Ovary (tissue), 3 donors: ENCODE measurements around the gene JADE3.

Source experiments
- EP300 ChIP-seq: sonication (generic); formaldehyde crosslinking; IDR thresholded peaks from one replicate; pipeline ENCODE4 v1.6.1; 2017; ENCODE audit warnings: antibody characterized with exemption
- POLR2A ChIP-seq: fragments of 450-650 bp; IDR thresholded peaks from one replicate; pipeline ENCODE4 v1.6.1; 2017; ENCODE audit warnings: antibody characterized with exemption, mild to moderate bottlenecking, moderate library complexity
- TF ChIP-seq, protein P1 (sequence below), 3 donors: fragments of 450-650 bp in 2 of 3; fragments of 200-600 bp in 1 of 3; IDR thresholded peaks; one replicate each; pipeline versions ENCODE4 v1.5.1 to v1.8.0; 2016 to 2022; ENCODE audit warnings: antibody characterized with exemption in 3 of 3, mild to moderate bottlenecking in 1 of 3
- donor health status: DM: no; HTN: no; CAD: no.

DNA sequence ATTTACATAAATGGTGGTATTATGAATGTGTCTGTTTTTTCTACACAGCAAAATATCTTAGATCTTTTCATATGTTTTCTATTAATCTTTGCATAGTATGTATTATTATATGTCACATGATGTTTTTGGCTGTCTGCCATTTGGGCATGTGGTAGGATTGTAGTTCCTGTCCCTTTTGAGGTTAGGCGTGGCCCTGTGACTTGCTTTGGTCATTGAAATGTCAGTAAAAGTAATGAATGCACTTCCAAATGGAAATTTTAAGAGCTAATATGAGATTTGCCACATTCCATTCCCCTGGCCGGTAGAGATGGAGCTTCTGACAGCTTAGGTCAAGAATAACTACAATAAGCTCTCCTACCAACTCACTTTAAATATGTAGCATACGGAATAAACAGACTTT is 45.1 kb downstream of the JADE3 start:
- TF ChIP-seq POLR2A (no peak), EP300 (no peak)
- TF ChIP-seq, protein P1, sequence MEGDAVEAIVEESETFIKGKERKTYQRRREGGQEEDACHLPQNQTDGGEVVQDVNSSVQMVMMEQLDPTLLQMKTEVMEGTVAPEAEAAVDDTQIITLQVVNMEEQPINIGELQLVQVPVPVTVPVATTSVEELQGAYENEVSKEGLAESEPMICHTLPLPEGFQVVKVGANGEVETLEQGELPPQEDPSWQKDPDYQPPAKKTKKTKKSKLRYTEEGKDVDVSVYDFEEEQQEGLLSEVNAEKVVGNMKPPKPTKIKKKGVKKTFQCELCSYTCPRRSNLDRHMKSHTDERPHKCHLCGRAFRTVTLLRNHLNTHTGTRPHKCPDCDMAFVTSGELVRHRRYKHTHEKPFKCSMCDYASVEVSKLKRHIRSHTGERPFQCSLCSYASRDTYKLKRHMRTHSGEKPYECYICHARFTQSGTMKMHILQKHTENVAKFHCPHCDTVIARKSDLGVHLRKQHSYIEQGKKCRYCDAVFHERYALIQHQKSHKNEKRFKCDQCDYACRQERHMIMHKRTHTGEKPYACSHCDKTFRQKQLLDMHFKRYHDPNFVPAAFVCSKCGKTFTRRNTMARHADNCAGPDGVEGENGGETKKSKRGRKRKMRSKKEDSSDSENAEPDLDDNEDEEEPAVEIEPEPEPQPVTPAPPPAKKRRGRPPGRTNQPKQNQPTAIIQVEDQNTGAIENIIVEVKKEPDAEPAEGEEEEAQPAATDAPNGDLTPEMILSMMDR (IDR thresholded peaks at IDR 0.05) = no peak
